Panc1 (cell line): ENCODE measurements around the gene NAPSA.

Experiments used
- POLR2AphosphoS5 ChIP-seq: IDR thresholded peaks from 2 replicates; pipeline ENCODE4 v1.6.1; 2012; ENCODE audit warnings: mild to moderate bottlenecking, low read depth, low read length, moderate library complexity
- SIN3A ChIP-seq: IDR thresholded peaks from 2 replicates; pipeline ENCODE4 v1.6.1; 2012; ENCODE audit warnings: low read depth, mild to moderate bottlenecking, low read length, moderate library complexity, borderline replicate concordance; ENCODE audit not compliant: insufficient read depth
- TCF7L2 ChIP-seq: IDR thresholded peaks from 2 replicates; pipeline ENCODE4 v1.6.1; 2011; ENCODE audit warnings: mild to moderate bottlenecking, low read depth, low read length, inconsistent platforms
- TF ChIP-seq, protein P1 (sequence below), 2 experiments: IDR thresholded peaks; 2 replicates each; pipeline ENCODE4 v1.6.1; 2011 to 2012; ENCODE audit warnings: low read depth in 2 of 2, control low read depth in 1 of 2, low read length in 1 of 2, mild to moderate bottlenecking in 1 of 2, moderate library complexity in 1 of 2; ENCODE audit not compliant: insufficient read depth in 1 of 2
- TF ChIP-seq, protein P2 (sequence below): fragments of 450-650 bp; IDR thresholded peaks from 2 replicates; pipeline ENCODE4 v1.5.1; 2017; ENCODE audit warnings: mild to moderate bottlenecking

DNA sequence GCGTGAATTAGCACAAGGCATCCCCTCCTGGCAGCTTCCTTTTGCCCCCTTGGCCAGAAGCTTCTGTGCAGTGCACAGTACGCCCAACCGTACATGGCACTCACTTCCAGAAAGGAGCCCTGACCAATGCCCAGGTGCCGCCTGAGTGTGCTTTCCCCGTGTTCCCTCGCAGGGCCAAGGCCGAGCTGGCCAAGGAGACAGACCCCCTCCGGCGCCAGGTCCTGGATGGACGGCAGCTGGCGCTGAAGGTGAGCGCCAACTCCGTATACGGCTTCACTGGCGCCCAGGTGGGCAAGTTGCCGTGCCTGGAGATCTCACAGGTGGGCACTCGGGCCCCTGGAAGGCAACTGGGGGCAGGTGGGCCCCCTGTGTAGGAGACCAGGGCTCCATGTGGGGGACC lies 43.9 kb upstream of the NAPSA start:
- TF ChIP-seq, protein P1, sequence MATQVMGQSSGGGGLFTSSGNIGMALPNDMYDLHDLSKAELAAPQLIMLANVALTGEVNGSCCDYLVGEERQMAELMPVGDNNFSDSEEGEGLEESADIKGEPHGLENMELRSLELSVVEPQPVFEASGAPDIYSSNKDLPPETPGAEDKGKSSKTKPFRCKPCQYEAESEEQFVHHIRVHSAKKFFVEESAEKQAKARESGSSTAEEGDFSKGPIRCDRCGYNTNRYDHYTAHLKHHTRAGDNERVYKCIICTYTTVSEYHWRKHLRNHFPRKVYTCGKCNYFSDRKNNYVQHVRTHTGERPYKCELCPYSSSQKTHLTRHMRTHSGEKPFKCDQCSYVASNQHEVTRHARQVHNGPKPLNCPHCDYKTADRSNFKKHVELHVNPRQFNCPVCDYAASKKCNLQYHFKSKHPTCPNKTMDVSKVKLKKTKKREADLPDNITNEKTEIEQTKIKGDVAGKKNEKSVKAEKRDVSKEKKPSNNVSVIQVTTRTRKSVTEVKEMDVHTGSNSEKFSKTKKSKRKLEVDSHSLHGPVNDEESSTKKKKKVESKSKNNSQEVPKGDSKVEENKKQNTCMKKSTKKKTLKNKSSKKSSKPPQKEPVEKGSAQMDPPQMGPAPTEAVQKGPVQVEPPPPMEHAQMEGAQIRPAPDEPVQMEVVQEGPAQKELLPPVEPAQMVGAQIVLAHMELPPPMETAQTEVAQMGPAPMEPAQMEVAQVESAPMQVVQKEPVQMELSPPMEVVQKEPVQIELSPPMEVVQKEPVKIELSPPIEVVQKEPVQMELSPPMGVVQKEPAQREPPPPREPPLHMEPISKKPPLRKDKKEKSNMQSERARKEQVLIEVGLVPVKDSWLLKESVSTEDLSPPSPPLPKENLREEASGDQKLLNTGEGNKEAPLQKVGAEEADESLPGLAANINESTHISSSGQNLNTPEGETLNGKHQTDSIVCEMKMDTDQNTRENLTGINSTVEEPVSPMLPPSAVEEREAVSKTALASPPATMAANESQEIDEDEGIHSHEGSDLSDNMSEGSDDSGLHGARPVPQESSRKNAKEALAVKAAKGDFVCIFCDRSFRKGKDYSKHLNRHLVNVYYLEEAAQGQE (IDR thresholded peaks at IDR 0.05; ENCODE audit: insufficient read depth in 1 of 2, low read depth in 2 of 2, low read length in 1 of 2): no peak
- TF ChIP-seq, protein P2, sequence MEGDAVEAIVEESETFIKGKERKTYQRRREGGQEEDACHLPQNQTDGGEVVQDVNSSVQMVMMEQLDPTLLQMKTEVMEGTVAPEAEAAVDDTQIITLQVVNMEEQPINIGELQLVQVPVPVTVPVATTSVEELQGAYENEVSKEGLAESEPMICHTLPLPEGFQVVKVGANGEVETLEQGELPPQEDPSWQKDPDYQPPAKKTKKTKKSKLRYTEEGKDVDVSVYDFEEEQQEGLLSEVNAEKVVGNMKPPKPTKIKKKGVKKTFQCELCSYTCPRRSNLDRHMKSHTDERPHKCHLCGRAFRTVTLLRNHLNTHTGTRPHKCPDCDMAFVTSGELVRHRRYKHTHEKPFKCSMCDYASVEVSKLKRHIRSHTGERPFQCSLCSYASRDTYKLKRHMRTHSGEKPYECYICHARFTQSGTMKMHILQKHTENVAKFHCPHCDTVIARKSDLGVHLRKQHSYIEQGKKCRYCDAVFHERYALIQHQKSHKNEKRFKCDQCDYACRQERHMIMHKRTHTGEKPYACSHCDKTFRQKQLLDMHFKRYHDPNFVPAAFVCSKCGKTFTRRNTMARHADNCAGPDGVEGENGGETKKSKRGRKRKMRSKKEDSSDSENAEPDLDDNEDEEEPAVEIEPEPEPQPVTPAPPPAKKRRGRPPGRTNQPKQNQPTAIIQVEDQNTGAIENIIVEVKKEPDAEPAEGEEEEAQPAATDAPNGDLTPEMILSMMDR: no peak
- TF ChIP-seq SIN3A (no peak), POLR2AphosphoS5 (no peak), TCF7L2 (no peak)
